Testis (tissue), 3 donors: Measurements from ENCODE around the gene RNF11. TPM values are rescaled to one million over a fixed set of nuclear protein-coding genes. Genes with fewer than 3 reads are reported as not detected.
A peak's percentile ranks its signal among the peaks of the same experiment; 100 is the strongest.

ENCODE experiments used
- DNase-seq: peaks from one replicate; pipeline ENCODE4 v3.0.0-alpha.2; 2019
- H3K27ac ChIP-seq, 2 donors: fragments of 200-600 bp; sonication (generic); one replicate each; pipeline ENCODE4 v1.5.1; 2019
- H3K27me3 ChIP-seq: fragments of 200-600 bp; sonication (generic); one replicate; pipeline ENCODE4 v1.5.1; 2019
- H3K36me3 ChIP-seq: fragments of 200-600 bp; sonication (generic); one replicate; pipeline ENCODE4 v1.5.1; 2017; ENCODE audit warnings: low read depth; ENCODE audit errors: missing control alignments
- H3K4me1 ChIP-seq: fragments of 200-600 bp; sonication (generic); one replicate; pipeline ENCODE4 v1.5.1; 2019
- H3K4me3 ChIP-seq, 2 donors: fragments of 200-600 bp; sonication (generic); one replicate each; pipeline ENCODE4 v1.5.1; 2017 to 2019
- H3K9me3 ChIP-seq: fragments of 200-600 bp; sonication (generic); one replicate; pipeline ENCODE4 v1.5.1; 2017
- CTCF ChIP-seq, 3 experiments: fragments of 450-650 bp in 2 of 3; fragments of 200-600 bp in 1 of 3; sonication (generic) in 1 of 3; IDR thresholded peaks; one replicate each; pipeline ENCODE4 v1.5.1; 2016 to 2019; ENCODE audit warnings: antibody characterized with exemption in 3 of 3, mild to moderate bottlenecking in 2 of 3, moderate library complexity in 1 of 3
- POLR2A ChIP-seq: fragments of 450-650 bp; IDR thresholded peaks from one replicate; pipeline ENCODE4 v1.6.1; 2017; ENCODE audit warnings: antibody characterized with exemption, mild to moderate bottlenecking, moderate library complexity
- WGBS, 2 donors: methylation state at CpG; one replicate each; pipeline ENCODE4 v1.1.5; 2018; 5-methylcytosine and 5-hydroxymethylcytosine counted together
- intact Hi-C: fragments of 100-400 bp; cut with DNase I; formaldehyde crosslinking; loops from one replicate; pipeline ENCODE4 v1.15.1; 2023; ENCODE audit warnings: low total_unique reads
- polyA plus RNA-seq: library from polyadenylated mRNA; stranded (reverse); fragments of 350-450 nt; fragmentation: Illumina TruSeq; extraction: RNeasy Lipid Tissue Mini Kit (QIAGEN cat#74804); gene quantifications from one replicate; pipeline ENCODE4 v1.2.3, GENCODE V29; 2014; ENCODE audit warnings: low read depth, low replicate concordance; ENCODE audit not compliant: insufficient read depth
- total RNA-seq, 2 donors: library from RNA; depleted of rRNA; stranded (reverse); fragments of >200 nt; gene quantifications; one replicate each; pipeline ENCODE4 v1.2.3, GENCODE V29; 2016

RNF11 gene
- total and polyA plus RNA-seq, 3 donors from 2014 or later: 59.8 to 108 (median 89.7) TPM

DNA sequence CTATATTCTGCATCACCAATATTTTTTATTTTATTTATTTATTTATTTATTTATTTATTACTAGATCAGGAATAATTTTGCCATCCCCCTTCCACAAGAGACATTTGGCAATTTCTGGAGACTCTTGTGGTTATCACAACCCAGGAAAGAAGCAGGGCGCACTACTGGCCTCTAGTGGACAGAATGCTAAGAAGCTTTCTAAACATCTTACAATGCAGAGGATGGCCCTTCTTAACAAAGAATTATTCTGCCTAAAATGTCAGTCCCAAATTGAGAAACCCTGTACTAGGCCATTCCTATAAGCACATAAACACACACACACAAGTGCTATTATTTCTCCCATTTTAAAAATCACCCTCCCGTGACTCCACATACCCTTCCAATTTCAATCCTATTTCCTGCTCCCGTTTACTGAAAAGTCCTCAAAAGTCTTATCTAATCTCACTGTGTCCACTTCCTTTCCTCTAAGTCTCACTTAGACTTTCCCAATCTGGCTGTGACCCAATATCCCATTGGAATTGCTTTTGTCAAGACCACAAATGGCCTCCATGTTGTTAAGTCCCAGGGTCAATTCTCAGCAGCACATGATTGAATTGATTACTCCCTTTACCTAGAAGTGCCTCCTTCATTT lies 43.7 kb upstream of the RNF11 start:
- peak; percentile 88 for DNase-seq
- WGBS, 2 donors: 33 to 54% methylated on average over 3 of the region's 3 CpGs
- intact Hi-C loops: loop anchor here (10.0 kb wide), 1 partner anchor 102 kb away; no protein-coding TSS in a partner anchor

DNA sequence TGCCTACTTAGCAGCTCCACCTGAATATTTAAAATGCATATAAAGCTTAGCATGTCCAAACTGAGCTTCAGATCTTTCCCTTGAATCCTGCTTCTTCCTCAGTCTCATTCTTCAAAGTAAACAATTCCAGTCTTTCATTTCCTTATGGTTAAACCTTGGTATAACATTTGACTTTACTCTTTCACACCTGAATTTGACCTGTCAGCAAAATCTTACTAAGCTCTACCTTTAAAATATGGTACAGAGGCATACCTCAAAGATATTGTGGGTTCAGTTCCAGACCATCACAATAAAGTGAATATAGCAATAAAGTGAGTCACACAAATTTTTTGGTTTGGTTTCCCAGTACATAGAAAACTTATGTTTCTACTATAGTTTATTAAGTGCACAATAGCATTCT lies 42.5 kb upstream of the RNF11 start:
- no peak overlapping the region for H3K27ac ChIP-seq
- H3K4me1 ChIP-seq: no peaks in the 10 kb centered on the region
- H3K4me3 ChIP-seq: no peak overlapping the region
- intact Hi-C loops: loop anchor here (10.0 kb wide), 1 partner anchor 101 kb away; no protein-coding TSS in a partner anchor
- TF ChIP-seq CTCF (IDR thresholded peaks at IDR 0.05): no peak
- TF ChIP-seq POLR2A: no peak
- H3K36me3 ChIP-seq: no peaks in the 10 kb centered on the region
- DNase-seq: no peak
- H3K9me3 ChIP-seq: no peaks in the 10 kb centered on the region
- H3K27me3 ChIP-seq: no peaks in the 10 kb centered on the region

More for the DNA sequence above, 43.7 kb upstream of the RNF11 start:
- Histone ChIP-seq H3K9me3 (no peaks in the 10 kb centered on the region), H3K4me1 (no peaks in the 10 kb centered on the region), H3K27me3 (no peaks in the 10 kb centered on the region), H3K36me3 (no peaks in the 10 kb centered on the region), H3K4me3 (no peak overlapping the region), H3K27ac (no peak overlapping the region)
- TF ChIP-seq POLR2A: no peak
- peak; percentile 19 to 88 (median 75) for TF ChIP-seq CTCF (IDR thresholded peaks at IDR 0.05)

- Histone ChIP-seq H3K9me3 (no peaks in the 10 kb centered on the region), H3K27ac (no peak overlapping the region), H3K36me3 (no peaks in the 10 kb centered on the region), H3K4me3 (no peak overlapping the region), H3K27me3 (no peaks in the 10 kb centered on the region), H3K4me1 (no peaks in the 10 kb centered on the region)
- intact Hi-C loops: no loop called here
- TF ChIP-seq POLR2A (no peak), CTCF (IDR thresholded peaks at IDR 0.05) (no peak)
- DNase-seq: no peak
- 64 to 65% methylated on average over 3 of the region's 3 CpGs for WGBS, 2 donors
These were observed 32.8 kb upstream of the RNF11 start for GRCh38 chr1:51203121-51203873.

DNA sequence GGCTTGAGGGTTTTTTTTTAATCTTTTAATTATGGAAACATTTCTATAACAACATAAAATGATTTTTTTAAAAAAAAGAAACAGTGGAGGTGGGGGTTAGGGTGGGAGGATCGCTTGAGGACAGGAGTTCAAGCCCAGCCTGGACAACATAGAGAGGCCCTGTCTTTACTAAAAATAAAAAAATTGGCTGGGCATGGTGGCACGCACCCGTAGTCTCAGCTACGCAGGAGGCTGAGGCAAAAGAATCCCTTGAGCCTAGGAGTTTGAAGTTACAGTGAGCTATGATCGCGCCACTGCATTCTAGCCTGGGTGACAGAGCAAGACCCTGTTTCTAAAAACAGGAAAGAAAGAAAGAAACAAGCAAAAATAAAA lies 32.2 kb upstream of the RNF11 start:
- Histone ChIP-seq H3K27me3 (no peaks in the 10 kb centered on the region), H3K27ac (no peak overlapping the region), H3K4me3 (no peak overlapping the region), H3K4me1 (no peaks in the 10 kb centered on the region), H3K9me3 (no peaks in the 10 kb centered on the region), H3K36me3 (no peaks in the 10 kb centered on the region)
- no peak for DNase-seq
- 93 to 95% methylated on average over 6 of the region's 6 CpGs for WGBS, 2 donors
- intact Hi-C loops: no loop called here
- TF ChIP-seq CTCF (IDR thresholded peaks at IDR 0.05) (no peak), POLR2A (no peak)
